ENCODE results near the gene SEMA4D. TPM values are rescaled to one million over a fixed set of nuclear protein-coding genes. Genes with fewer than 3 reads are reported as not detected.

The SEMA4D gene
- total RNA-seq, 1 donor from 2014 or later, result 12.3 TPM

DNA sequence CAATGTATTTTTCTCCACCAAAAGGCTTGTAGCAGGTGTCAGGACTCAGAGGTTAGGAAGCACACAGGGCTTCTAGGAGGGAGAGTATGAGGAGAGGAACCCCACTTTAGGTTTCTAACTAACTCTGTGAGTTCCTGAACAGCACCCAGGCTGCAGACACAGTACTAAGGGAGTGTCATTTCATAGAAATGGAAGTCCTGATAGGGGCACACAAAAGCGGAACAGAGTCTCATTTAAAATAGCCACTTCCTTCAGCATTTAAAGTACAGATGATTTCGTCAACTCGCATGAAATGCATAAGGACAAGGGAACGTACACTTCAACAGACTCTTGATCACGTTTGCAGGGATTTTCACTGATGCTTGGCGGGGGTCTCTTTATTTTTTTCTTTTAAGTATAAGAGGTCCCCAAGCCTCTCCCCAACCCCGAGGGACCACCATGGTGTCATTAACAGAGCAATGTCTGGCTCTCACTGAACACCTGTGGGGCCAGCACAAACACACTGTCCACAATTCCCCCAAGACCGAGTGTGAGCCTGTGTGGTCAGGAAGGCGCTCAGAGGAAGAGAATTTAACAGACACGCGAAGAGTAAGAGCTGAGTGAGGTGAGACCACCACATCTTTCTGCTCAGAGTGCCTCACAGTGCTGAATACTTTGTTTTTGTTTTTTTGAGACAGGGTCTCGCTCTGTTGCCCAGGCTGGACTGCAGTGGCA is 97.4 kb downstream of the SEMA4D start:
- no peak for DNase-seq (ENCODE audit: low read depth)
- H3K4me3 ChIP-seq (ENCODE audit: low read depth, low read length), result no peak overlapping the region
- TF ChIP-seq, protein P1, sequence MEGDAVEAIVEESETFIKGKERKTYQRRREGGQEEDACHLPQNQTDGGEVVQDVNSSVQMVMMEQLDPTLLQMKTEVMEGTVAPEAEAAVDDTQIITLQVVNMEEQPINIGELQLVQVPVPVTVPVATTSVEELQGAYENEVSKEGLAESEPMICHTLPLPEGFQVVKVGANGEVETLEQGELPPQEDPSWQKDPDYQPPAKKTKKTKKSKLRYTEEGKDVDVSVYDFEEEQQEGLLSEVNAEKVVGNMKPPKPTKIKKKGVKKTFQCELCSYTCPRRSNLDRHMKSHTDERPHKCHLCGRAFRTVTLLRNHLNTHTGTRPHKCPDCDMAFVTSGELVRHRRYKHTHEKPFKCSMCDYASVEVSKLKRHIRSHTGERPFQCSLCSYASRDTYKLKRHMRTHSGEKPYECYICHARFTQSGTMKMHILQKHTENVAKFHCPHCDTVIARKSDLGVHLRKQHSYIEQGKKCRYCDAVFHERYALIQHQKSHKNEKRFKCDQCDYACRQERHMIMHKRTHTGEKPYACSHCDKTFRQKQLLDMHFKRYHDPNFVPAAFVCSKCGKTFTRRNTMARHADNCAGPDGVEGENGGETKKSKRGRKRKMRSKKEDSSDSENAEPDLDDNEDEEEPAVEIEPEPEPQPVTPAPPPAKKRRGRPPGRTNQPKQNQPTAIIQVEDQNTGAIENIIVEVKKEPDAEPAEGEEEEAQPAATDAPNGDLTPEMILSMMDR (conservative IDR thresholded peaks at IDR 0.05; ENCODE audit: low read depth, low read length), result no peak

DNA sequence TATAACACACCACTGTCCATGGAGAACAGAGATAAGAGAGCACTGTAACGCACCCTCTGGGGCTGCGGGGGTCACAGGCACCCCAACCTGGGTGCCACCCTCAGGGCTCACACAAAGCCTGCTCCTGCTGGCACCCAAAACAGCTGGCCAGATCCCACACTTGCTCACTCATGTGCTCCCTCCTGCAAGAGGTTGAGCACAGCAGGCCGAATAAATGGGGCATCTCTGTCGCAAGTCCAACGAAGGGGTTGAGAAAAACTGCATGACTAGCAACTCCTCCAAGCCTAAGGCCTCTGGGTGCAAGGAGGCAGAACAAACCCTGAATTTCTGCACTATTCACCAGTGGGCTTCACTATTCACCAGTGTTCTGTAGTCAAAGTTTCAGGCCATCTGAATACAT is 99.3 kb downstream of the SEMA4D start:
- no peak overlapping the region for H3K4me3 ChIP-seq (ENCODE audit: low read depth, low read length)
- TF ChIP-seq, protein P1 (conservative IDR thresholded peaks at IDR 0.05; ENCODE audit: low read depth, low read length), result no peak

DNA sequence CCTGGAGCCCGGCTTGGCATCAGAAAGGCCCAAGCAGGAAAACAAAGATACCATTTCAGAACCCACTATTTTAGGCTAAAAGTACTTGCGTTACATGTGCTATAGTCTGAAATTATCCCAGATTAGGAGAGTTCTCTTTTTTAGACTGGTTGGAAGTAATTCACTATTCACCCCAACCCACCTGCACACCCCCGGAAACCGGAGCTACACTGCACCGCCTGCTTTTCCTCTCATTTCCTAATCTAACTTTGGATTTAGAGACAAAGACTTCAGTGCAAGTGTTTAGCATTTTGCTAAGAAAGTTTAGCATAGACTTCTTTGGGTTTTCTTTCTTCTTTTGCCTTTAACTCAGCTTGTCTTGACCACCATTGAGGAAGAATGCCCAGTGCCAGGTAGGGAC is 100.4 kb downstream of the SEMA4D start:
- no peak overlapping the region for H3K4me3 ChIP-seq (ENCODE audit: low read depth, low read length)
- DNase-seq (ENCODE audit: low read depth), result no peak
- TF ChIP-seq, protein P1 (conservative IDR thresholded peaks at IDR 0.05; ENCODE audit: low read depth, low read length), result no peak

More for the DNA sequence above, 99.3 kb downstream of the SEMA4D start:
- DNase-seq (ENCODE audit: low read depth), result no peak

DNA sequence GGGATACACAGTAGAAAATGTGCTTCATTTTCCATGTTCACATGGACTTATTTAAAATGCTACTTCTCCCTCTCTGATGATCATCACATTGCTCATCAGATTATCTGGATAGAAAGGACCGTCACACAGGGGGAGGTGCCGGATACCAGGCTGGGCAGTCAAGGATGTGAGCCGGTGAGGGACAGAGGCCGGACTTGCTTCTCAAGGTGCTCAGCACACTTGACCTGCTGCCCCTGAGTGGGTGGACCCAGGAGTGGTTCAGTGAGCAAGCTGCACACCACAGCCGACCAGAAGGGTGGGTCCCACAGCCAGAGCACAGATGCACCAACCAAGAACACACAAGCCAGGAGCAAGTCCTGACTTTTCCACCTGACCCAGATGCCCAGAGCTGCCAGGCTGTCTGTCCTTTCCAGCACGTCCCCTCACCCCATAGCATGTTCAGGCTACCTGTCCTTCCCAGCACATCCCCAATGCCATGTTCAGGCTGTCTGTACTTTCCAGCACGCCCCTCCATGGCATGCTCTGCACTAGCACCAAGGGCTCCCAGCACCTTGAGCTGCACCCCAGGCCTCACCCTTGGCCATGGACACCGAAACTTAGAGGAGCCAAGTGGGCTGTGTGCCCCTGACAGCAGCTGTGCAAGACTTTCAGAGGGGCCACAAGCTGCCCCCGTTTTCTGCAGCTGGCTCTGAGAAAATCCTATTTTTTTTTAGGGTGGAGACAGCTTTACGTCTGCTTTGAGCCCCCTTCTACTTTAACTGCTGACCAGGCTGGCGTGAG is 101.8 kb downstream of the SEMA4D start:
- TF ChIP-seq, protein P1 (conservative IDR thresholded peaks at IDR 0.05; ENCODE audit: low read depth, low read length), result no peak
- no peak for DNase-seq (ENCODE audit: low read depth)
- no peak overlapping the region for H3K4me3 ChIP-seq (ENCODE audit: low read depth, low read length)

DNA sequence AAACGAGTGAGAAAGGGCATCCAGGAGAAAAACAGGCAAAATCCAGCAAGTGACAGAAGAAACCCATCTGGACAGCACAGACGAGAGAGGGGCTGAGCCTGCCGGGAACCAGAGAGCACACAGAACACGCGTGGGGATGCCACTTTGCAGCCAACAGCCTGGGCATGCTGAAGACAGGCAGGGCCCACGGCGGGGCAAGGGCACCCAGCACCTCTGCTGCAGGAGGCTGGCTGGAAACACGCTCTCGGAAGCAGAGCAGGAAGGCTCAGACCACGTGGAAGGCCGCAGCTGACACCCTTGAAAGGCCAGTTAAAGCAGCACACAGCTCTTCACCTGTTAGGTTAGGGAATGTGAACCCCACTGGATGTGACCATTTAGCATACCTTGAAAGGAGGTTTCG is 103.5 kb downstream of the SEMA4D start:
- DNase-seq (ENCODE audit: low read depth), result no peak
- no peak overlapping the region for H3K4me3 ChIP-seq (ENCODE audit: low read depth, low read length)
- TF ChIP-seq, protein P1 (conservative IDR thresholded peaks at IDR 0.05; ENCODE audit: low read depth, low read length), result no peak

DNA sequence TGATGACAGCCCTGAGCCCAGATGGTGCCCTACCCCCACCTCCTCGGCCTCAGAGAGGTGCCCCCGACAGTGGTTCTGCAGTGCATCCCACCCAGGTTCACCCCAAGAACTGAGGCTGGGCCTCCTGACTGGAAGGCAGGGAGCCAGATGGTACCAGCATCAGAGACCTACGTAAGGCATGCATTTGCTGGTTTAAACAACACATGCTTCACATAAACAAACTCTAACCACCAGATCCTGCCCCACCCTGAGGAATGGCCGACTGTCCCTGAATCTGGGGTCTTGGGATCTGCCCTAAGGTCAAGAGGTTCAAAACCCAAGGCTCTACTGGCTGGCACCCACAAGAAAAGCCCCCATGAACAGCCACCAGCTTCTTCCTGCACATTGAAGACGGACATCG is 106.3 kb downstream of the SEMA4D start:
- TF ChIP-seq, protein P1 (conservative IDR thresholded peaks at IDR 0.05; ENCODE audit: low read depth, low read length), result no peak
- DNase-seq (ENCODE audit: low read depth), result no peak

More for the DNA sequence above, 106.3 kb downstream of the SEMA4D start:
- H3K4me3 ChIP-seq (ENCODE audit: low read depth, low read length), result no peak overlapping the region

All from epithelial cell of proximal tubule (primary cell).